ENCODE data around the gene TUBGCP5.

TUBGCP5 gene

GRCh38 chr15:22952796-22953579, 86.4 kb downstream of the TUBGCP5 start:
- DNase-seq (ENCODE audit: low read depth): no peak

DNA sequence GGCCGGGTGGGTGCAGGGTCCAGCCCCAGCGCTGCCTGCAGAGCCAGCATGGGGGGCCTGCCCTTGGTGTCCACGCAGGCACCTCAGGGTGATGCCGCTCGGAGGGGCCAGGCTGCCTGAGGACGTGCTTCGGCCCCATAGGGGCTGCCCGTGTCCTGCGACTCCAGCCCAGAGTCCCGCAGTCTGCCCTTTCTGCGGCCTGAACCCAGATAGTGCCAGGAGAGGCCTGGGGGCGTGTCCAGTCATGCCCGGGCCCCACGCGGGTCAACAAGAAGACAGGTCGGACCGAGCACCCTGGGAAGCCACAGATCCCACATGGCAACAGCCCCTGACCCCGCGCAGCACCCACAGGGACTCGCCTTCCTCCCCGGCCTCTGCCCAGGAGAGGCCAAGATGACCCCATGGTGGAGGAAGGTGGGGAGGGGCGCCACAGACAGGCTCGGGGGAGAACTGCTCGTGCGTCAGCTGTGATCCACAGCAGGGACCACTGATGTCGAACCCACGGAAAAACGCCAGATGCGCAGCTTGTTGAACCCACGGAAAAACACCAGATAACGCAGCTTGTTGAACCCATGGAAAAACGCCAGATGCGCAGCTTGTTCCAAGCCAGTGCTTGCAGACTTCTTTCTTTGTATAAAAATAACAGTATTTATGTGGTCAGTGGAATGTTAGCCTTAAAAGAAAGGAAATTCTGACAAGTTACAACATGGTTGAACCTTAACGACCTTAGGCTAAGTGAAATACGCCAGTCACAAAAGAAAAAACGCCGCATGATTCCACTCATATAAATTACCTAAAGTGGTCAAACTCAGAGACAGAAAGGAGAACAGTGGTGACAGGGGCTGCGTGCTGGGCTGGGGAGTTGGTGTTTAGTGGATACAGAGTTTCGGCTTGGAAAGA, 87.7 kb downstream of the TUBGCP5 start:
- DNase-seq (ENCODE audit: low read depth): no peak

GRCh38 chr15:22951031-22951380, 88.4 kb downstream of the TUBGCP5 start:
- no peak for DNase-seq (ENCODE audit: low read depth)

DNA sequence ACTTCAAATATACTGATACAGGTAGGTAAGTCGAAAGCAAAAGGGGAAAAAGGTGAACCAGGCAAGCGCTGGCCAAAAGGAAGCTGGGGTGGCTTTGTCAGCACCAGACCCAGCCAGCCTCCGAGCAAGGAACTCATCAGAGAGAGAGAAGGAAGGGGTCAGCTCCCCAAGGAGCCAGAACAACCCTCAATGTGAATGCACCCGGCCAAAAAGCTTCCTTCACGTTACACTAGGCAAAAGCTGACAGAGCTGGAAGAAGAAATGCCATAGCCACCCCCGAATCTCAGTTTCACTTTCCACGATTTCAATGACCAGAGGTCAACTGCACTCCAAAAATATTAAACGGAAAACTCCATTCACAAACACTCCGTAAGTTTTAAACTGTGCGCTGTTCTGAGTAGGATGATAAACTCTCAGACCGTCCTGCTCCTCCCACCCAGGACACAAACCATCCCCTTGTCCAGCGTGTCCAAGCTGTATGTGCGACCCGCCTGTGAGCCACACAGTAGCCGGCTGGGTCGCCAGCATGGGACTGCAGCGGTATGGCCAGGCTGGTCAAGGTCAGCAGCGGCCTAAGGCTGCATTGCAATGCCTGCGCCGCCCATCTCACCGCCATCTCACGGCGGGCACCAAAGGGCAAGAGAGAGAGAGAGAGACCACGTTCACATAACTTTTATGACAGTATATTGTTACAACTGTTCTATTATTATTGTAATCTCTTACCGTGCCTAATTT, 88.9 kb downstream of the TUBGCP5 start:
- DNase-seq (ENCODE audit: low read depth): no peak

Measured in stimulated activated CD8-positive, alpha-beta memory T cell treated with anti-CD3 and anti-CD28 coated beads, Interleukin-12 subunit alpha, Interleukin-12 subunit beta, amount 100 ng/mL, for 4 hours (primary cell).